Measurements from ENCODE around the gene INPPL1. TPM values are rescaled to one million over a fixed set of nuclear protein-coding genes. Genes with fewer than 3 reads are reported as not detected.

Gene INPPL1
- total and polyA plus RNA-seq, 2 donors (not counting 1 experiment from before 2014, with no cell fraction given) = 205 to 208 TPM

DNA sequence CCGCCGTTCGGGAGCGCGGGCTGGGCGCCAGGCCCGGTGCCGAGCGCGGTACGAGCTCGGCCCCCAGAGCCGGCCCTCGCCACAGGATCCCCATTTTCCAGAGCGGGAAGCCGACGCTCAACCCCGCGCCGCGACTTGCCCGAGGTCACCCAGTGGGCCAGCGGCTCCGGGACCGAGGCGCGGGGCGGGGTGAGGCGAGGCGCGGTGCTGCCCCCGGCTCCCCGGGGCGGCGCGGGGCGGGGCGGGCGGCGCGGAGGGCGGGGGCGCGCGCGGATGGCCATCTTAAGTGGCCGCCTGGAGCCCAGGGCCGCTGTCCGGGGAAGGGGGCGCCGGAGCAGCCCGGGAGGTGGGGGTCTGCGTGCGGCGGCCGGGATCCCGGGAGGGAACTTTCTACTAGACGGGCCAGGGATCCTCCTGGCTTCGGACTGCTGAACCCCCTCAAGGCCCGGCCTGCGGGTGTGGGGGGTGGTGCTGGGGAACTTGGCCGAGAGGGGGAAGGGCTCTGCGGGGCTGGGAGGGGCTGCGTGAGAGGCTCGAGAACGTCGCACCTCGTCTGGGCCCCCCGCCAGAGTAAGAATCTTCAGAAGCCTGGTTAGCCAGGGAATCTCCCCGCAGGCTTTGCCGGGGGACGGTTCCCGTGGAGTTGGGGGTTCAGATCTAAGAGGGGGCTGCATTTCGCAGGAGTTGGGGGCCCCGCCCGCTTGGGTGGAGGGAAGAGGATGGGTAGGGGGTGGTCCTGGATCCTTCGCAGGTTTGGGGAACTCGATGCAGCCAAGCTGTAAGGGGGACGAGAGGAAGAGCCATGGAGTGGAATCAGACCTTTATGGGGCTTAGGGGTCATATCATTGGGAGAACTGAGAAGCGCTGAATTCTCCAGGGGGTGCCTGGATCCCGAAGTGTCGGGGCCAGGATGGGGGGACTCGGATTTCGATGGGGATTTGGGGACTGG, 678 bp upstream of the INPPL1 start:
- WGBS (ENCODE audit: insufficient coverage) = under 1% methylated on average over 84 of the region's 84 CpGs
- intact Hi-C loops (cut with micrococcal nuclease) = loop anchor here (1.0 to 10.0 kb wide), 14 partner anchors 41 to 1758 kb away; partner anchors contain the start of genes ANAPC15, ARAP1, ATG16L2 and CLPB

More for the DNA sequence above, 678 bp upstream of the INPPL1 start:
- H3K4me1 Mint-ChIP-seq = peaks cover 43% of the 10 kb centered on the region
- H3K27ac Mint-ChIP-seq = peak overlapping the region; percentile 96
- peak; percentile 81 for DNase-seq
- Histone ChIP-seq H3K9me3 (ENCODE audit: control extremely low read depth in 1 of 3, control insufficient read depth in 2 of 3, insufficient read depth in 1 of 3, low read length in 2 of 3) (no peaks in the 10 kb centered on the region), H3K4me2 (replicated peaks; ENCODE audit: low read depth, low read length, poor library complexity, severe bottlenecking) (peak overlapping the region; percentile 99), H3K9ac (ENCODE audit: low read length) (peak overlapping the region; percentile 81), H3K4me1 (ENCODE audit: control insufficient read depth in 2 of 2, insufficient read depth in 2 of 2, low read length in 2 of 2) (peaks cover 26 to 37% of the 10 kb centered on the region in 2 donors), H3K27me3 (replicated peaks in 1 of 4; ENCODE audit: control extremely low read depth in 1 of 4, control insufficient read depth in 3 of 4, insufficient read depth in 4 of 4, low read length in 3 of 4) (no peaks in the 10 kb centered on the region), H3K79me2 (ENCODE audit: control insufficient read depth, insufficient read depth, low read length) (peaks cover 13% of the 10 kb centered on the region), H4K20me1 (ENCODE audit: control insufficient read depth, insufficient read depth, low read length, poor library complexity, severe bottlenecking) (no peaks in the 10 kb centered on the region), H3K4me3 (ENCODE audit: control extremely low read depth in 1 of 5, extremely low read depth in 1 of 5, insufficient read depth in 1 of 5, low read depth in 2 of 5, low read length in 4 of 5) (peak overlapping the region; percentile 75 to 91 (median 81)), H3K27ac (ENCODE audit: low read length in 2 of 2) (peak overlapping the region; percentile 83 to 89), H2AFZ (ENCODE audit: insufficient read depth, low read depth, low read length, poor library complexity, severe bottlenecking) (peak overlapping the region; percentile 84), H3K36me3 (replicated peaks in 1 of 2; ENCODE audit: control extremely low read depth in 1 of 2, control insufficient read depth in 1 of 2, extremely low read depth in 1 of 2, insufficient read depth in 2 of 2, low read length in 1 of 2) (peaks cover 0 to 6% of the 10 kb centered on the region in 2 experiments)
- H3K27me3 Mint-ChIP-seq = no peaks in the 10 kb centered on the region
- ChIA-PET POLR2A (interaction anchor here (0.8 to 1.5 kb wide), 8 partner anchors 11 to 246 kb away, joined by 3 to 11 read pairs (median 4); partner anchors contain the start of genes ANAPC15 and CLPB), CTCF (interaction anchor here (0.8 to 2.3 kb wide), 10 partner anchors 12 to 296 kb away, joined by 3 to 20 read pairs (median 3); partner anchors contain the start of gene XNDC1N)
- no peaks in the 10 kb centered on the region for H3K9me3 Mint-ChIP-seq (ENCODE audit: insufficient read depth)
- TF ChIP-seq, protein P1, sequence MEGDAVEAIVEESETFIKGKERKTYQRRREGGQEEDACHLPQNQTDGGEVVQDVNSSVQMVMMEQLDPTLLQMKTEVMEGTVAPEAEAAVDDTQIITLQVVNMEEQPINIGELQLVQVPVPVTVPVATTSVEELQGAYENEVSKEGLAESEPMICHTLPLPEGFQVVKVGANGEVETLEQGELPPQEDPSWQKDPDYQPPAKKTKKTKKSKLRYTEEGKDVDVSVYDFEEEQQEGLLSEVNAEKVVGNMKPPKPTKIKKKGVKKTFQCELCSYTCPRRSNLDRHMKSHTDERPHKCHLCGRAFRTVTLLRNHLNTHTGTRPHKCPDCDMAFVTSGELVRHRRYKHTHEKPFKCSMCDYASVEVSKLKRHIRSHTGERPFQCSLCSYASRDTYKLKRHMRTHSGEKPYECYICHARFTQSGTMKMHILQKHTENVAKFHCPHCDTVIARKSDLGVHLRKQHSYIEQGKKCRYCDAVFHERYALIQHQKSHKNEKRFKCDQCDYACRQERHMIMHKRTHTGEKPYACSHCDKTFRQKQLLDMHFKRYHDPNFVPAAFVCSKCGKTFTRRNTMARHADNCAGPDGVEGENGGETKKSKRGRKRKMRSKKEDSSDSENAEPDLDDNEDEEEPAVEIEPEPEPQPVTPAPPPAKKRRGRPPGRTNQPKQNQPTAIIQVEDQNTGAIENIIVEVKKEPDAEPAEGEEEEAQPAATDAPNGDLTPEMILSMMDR (IDR thresholded peaks at IDR 0.05) = no peak
- no peak for TF ChIP-seq EZH2 (IDR thresholded peaks at IDR 0.05; ENCODE audit: borderline replicate concordance, insufficient read depth, low read depth, low read length, poor library complexity, severe bottlenecking)
- ATAC-seq (ENCODE audit: low read depth) = peak; percentile 55
- H3K4me3 Mint-ChIP-seq = peak overlapping the region; percentile 94
